Ramos (cell line): ENCODE data around the gene CACNG5.

ENCODE experiments used
- in situ Hi-C: fragments of 300-500 bp; cut with MboI; formaldehyde crosslinking; loops from one replicate; pipeline ENCODE4 v1.14.3; 2022; ENCODE audit warnings: low sequenced_read_pairs; ENCODE audit not compliant: unreplicated experiment

The CACNG5 gene

DNA sequence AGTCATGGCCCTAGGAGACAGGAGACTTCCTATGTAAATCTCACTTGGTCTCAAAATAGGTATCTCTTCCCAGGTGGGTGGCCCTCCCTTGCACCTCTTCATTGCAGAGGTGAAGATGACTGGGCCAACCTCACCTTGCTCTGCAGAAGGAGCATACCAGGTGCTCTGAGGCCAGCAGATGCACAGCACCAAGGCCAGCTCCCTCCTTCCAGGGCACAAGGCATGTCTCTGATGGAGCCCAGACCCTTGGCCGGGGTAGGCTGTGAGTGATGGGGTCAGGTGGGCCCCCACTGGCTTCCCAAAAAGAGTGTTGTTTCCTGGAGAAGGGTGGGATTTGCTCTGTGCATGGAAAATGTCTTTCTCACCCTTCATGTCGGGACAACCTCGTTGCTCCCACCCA is 12.8 kb downstream of the CACNG5 start:
- in situ Hi-C loops: no loop called here

DNA sequence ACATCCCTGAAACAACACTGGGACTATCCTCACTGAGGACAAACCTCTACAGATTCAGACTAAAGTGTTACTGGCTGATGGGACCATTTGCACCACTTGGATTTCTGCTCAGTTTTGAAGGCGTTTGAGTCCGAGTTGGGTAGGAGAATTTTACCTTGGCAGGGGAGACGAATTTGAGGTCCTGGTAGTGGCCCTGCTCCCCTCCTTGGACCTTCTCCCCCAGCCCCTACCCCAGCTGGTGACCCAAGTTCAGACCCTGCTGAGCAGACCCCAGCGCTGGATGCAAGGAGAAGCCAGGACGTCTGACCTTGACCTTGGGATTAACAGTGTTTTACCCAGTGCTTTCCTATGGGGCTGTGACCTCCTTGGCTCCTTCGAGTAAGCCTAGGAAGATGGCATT is 13.6 kb downstream of the CACNG5 start:
- in situ Hi-C loops: no loop called here

DNA sequence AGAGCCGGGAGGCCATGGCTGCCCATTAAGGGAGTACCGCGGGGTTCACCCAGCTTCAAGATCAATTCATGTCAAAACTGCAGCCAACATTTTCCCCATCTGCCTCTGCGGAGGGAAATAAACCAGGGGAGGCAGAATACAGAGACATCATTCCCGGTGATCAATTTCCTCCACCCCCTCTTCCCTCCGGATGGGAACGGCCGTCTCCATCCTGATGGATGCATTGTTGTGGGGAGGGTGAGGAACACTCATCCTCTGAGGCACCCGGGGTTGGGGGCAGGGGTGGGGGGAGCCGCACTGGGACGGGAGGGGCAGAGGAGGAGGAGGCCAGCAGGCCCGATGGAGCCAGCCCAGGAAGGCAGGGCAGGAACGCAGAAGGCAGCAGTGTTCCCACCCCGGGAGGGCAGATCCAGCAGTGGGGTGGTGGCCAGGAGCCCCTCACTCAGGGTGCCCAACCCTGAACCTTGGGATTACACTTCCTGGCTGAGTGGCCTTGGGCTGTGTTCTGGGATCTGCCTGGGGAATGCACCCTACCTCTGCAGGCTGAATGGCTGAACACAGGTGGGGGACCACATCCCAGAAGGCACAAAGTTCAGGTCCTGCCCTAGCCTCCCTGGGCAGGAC is 14.2 kb downstream of the CACNG5 start:
- in situ Hi-C loops: no loop called here

DNA sequence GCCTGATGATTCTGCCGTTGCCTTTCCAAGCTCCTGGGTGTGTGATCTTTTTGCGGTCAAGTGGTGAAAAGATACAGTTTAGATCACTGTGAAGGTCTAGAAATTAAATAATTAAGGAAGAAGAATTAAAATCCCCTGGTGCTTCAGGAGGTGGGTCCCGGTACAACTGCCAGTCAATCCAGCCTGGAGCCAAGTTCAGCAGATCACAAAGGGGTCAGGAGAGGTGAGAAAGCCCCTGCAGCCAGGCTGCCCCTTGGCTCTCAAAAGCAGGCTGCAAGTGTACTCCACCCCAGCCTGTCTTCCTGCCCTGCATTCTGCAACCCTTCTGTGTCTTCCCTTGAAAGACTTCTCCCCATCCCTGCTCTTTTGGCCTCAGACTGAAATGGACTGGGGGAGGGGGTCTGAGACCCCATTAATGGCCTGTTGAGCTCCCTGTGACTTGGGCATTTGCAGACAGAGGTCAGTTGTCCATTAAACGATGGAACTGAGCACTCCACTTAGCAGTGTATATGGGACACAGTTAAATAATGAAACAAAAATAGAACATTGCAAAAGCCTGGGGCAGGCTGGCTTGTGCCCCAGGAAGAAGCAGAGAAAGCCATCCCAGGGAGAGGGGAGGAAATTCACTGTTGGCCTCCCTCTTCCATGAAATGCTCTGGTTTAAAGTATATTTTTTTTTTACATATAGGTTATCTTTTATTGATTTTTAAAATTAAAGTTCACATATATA is 15.1 kb downstream of the CACNG5 start:
- in situ Hi-C loops: no loop called here

DNA sequence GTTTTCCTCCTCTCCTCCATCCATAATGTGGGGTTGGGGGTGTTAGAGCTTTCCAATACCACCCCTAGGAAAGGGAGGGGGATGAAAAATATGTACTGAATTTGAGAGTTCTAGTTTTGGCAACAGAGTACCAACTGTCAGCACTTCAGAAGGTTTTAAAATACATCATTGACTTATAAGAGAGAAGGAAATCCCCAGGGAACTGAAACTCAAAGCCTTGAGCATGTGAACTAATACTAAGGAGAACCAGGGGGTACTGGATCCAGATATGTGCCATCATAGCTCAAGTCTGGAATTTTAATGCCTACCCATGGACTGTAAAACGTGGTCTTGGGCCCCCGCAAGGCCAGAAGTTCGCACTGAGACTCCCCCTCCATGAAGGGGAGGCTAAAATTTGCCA is 15.8 kb downstream of the CACNG5 start:
- in situ Hi-C loops: no loop called here

DNA sequence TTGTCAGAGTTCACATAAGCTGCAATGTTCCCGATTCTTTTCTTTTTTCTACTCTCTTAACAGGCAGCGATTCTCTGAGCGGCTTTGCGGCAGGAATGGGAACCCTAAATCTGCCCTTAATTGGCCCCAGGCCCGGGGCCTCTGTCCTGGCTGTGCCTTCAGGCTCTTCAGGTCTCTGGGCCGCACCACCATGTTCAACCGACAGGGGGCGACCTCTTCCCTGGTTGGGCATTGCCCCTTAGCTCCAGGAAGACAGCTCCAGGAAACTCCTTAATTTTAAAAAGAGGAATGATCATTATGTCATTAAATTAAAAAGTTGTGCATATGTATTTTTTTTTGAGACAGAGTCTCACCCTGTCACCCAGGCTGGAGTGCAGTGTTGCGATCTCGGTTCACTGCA is 20.3 kb downstream of the CACNG5 start:
- in situ Hi-C loops: no loop called here

DNA sequence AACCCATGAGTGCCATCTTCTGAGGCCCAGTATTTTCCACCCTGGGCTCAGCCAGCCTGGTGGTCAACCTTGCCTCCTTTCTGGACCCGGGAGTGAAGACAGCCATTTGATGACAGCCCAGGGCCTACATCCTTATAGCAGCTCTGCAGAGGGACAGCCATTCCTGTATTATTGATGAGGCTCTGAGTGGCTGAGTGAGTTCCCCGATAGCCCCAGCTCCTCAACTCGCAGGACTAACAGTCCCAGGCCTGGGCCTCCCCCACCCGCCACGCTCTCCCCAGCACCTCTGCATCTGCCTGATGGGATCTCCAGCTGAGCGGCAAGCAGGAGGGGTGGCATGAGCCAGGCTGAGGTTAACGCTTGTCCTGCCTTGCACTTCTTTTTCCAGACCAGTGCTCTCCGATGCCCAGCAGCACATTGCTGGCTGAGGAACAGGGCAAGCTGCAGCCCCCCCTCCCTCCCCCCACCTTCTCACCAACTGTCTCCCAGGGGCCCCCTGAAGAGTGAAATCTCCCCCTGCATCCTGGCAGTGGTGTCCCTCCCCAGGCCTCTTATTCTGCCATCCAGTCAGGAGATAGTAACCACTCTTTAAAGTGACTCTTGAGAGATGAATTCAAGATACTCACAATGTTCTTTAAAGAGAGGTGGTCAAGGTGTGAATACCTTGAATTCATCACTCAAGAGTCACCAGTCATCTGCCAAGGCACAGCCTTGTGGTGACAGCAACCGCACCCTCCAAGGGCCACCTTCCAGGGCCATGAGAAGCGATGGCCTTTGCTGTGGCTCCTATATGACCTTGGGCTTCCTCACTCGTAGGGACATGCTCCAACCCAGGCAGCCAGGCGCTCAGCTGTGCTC is 23.5 kb downstream of the CACNG5 start:
- in situ Hi-C loops: no loop called here

DNA sequence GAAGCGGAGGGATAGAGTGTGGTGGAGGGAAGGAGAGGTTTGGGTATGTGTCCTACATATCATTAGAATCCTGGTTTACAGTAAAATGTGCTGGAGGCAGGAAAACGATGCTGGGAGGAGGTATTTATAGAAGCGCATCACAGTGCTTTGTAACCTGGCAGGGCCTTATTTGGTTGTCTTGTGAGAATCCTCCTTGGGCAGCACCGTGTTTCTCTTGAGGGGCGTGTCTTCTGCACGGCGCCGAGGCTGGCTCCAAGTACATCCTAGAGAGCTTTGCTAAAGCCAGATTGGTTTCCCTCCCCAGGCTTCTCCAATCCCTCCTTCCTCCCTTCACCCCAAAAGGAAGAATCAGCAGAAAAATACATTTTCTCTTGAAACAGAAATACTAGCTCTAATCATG is 24.4 kb downstream of the CACNG5 start:
- in situ Hi-C loops: no loop called here

DNA sequence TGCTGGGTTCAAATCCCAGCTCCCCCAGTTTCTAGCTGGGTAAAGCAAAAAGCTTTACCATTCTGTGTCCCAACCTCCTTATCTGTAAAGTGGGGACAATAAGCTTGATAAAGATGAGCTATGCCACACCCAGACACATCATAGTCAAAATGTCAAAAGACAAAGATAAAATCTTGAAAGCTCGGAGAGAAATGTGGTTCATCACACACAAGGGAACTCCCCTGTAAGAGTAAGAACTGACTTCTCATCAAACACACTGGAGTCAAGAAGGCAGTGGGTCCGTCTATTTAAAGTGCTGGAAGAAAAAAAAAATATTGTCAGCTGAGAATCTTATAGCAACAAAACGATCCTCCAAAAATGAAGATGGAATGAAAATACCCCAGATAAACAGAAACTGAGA is 25.3 kb downstream of the CACNG5 start:
- in situ Hi-C loops: no loop called here

DNA sequence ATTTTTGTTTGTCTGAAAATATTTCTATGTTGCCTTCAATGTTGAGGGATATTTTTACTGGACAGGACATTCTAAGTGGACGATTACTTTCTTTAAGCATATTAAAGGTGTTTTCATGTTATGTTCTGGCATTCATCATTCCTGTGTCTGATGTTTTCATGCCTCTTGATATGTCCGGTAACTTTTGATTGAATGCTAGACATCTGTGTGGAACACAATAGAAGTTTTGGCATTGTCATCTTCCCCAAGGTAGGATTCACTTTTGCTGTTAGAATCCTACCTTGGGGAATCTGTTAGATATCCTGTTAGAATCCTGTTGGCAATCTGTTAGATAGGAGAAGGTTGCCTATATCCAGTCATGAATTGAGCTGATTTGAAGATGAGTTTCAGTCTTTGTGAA is 28.9 kb downstream of the CACNG5 start:
- in situ Hi-C loops: no loop called here

DNA sequence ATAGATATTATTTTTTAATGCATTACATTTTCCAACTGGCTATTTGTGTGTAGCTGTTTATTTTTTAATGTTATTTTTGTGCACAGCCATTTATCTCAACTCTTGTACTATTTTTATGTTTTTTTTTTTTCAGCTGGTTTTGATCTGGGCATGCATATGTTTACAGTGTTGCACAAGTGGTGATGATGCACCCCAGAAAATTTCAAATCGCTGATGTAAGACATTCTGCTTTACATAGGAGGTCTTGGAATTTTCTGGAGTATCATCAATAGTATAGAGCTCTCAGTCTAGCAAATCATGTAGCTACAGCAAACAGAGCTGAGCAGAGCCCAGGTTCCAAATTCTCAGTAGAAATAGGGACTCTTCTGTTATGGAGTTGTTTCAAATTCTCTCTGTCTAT is 30.2 kb downstream of the CACNG5 start:
- in situ Hi-C loops: no loop called here

DNA sequence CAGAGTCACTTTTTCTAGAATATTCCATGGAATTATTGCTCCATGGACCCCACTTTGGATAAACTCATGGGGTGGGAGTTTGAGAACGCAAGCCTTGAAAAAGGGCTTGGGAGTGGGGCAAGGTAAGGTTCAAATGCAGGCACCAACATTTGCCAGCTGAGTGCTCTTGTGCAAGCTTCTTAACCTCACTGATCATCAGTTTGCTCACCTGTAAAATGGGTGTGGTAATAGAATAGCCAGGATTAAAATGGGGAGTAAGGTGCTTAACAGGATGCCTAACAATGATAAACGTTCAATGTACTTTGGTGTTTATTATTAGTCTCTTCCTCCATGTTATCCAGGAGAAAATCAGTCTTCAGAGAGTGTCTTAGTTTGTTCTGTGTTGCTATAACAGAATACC is 39.0 kb downstream of the CACNG5 start:
- in situ Hi-C loops: no loop called here

DNA sequence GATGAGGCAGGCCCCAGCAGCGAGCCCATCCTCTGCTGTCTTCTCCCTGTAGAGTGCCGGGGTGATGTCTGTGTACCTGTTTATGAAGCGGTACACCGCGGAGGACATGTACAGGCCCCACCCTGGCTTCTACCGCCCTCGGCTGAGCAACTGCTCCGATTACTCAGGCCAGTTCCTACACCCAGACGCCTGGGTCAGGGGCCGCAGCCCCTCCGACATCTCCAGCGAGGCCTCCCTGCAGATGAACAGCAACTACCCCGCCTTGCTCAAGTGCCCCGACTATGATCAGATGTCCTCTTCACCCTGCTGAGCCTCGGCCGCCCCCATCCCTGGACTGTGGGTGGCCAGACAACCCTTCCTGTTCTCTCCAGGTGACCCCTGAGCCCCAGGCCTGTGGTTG is 50.0 kb downstream of the CACNG5 start:
- in situ Hi-C loops: no loop called here

DNA sequence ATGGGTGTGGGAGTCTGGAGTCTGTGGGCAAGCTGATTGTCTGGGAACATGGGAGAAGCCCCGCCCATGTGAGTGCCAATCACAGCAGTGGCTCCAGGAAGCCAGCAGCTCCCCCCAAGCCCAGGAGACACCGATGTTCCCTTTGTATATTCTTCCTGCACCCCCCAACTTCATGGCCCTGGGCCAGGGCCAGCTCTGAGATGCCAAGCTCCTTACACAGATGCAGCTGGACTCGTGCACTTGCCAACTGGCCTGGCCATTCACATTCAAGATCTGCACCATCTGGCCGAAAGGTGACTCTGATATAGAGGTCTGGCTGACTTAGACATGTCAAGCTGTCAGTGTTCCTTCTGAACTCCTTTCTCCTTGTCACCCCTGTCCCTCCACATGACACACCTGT is 50.5 kb downstream of the CACNG5 start:
- in situ Hi-C loops: no loop called here

DNA sequence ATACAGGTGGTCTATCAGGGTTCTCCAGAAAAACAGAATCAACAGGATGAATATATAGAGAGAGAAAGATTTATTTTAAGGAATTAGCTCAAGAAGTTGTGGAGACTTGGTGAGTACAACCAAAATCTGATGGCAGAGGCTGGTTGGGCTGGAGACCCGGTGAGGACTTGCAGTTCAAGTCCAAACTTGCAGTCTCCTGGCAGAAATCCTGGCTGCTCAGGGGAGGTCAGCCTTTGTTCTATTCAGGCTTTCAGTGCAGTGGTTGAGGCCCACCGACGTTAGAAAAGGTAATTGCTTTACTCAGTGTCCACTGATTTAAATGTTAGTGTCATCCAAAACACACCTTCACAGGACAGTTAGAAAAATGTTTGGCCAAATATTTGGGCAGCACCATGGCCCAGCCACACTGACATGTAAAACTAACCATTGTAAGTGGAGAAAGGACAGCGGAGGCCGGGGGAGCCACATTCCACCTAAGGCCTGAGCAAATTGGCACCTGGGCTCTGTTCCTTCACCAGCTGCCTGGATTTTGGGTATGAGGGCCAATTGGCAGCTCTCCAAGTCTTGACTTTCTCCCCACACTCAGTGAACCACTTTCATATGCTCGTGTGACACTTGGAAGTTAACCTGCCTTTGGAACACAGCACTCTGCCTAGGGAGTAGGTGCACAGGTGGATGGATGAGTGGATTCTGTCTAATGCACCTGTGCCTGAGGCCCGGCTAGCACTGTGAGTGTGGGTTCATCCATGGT is 54.7 kb downstream of the CACNG5 start:
- in situ Hi-C loops: no loop called here

DNA sequence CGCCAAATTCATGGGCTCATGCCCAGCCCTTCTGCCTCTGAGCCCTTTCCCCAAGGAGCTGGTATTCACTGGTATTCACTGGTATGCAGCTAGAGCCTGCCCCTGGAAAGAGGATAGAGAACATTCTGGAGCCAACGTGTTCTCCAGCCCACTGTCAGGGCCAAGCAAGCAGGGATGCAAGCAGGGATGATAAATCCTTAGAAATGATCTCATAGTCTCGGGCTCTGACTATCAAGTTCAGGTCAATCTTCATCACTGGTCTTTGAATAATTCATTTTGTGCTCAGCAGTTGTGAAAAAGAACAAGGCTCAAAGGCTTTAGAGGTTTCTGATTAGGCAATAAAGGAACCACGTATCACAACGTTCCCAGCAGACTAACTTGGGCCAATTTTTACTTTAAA is 57.3 kb downstream of the CACNG5 start:
- in situ Hi-C loops: no loop called here

DNA sequence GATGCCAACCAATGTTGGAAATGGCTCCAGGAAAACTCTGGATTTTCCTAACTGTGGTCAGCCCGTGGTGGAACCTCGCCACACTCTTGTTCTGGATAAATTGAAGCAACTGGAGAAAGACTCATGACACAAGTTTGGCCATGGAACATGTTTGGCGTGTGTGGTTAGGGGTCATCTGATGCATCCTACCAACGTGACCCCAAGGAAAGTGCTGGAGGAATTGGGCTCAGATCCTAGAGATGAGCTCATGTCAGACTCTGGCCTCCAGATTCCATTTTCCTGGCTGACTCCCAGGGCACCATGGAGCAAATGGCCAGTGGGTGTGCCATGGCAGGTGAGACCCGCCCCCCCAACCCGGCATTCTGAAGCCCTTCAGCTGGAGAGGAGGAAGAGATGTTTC is 58.5 kb downstream of the CACNG5 start:
- in situ Hi-C loops: no loop called here

DNA sequence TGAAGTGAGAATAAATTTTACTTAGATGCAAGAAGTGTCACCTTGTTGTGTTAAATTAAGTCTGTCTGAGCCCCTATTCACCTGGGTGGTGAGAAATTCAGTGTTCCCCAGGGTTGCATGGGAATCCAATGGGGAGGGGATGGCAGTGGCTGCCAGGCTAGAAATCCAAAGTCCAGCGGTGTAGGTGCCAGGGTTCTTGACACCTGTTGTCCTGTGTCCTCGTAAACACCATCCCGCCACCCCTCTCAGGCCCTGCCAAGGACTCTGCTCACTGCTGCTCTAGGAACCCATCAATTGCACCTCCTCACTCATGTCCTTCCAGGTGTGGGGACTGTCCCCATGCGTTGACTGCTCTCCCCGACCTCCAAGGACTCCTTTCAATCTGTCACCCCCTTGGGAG is 58.9 kb downstream of the CACNG5 start:
- in situ Hi-C loops: no loop called here

DNA sequence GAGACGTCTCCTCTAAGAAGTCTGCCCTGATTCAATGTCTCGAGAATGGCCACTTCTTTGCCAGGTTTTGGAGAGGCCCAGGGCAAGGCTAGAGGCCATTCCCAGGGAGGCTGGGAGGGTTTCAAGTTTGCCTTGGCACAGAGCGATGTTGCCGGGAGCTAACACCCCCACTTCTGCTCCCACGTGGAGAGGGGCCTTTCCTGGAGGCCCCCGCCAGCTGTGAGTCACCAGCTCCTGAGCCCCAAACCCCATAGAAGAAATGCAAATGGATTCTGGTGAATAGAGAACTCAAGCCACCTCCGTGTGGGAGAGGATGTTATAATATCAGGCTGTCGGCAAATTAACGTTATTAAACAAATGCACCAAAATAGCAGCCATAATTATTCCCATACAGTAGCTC is 62.2 kb downstream of the CACNG5 start:
- in situ Hi-C loops: no loop called here

DNA sequence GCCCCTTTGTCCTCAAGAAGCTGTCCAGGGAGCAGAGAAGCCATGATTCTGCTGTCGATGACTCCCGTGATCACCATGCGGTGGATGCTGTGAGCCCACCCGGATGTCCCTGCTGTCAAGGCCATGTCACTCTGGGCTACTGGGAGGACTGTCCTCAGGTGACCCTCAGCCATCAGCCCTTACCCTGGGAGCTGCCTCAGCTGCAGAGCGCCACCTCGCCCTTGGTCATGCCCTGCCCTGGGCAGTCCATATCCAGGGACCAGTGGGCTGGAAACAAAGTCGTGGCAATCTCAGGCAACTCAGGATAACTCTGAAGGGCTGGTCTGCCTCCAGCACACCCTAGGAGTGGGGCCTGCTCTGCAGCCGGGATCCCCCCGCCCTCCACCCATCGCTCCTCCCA is 63.6 kb downstream of the CACNG5 start:
- in situ Hi-C loops: no loop called here
